H9 (cell line): Measurements from ENCODE around the gene ATG14. TPM values are rescaled to one million over a fixed set of nuclear protein-coding genes. Genes with fewer than 3 reads are reported as not detected.
A peak's percentile ranks its signal among the peaks of the same experiment; 100 is the strongest.

Experiments
- DNase-seq: peaks from one replicate; pipeline ENCODE4 v3.0.0-alpha.2; 2017
- H2AFZ ChIP-seq: one replicate; pipeline ENCODE4 v1.6.1; 2013; ENCODE audit warnings: mild to moderate bottlenecking, low read length, control low read depth, moderate library complexity
- H2AK5ac ChIP-seq: 2 replicates; pipeline ENCODE4 v1.6.1; 2013; ENCODE audit warnings: low read length, control low read depth, mixed read lengths; ENCODE audit not compliant: insufficient read length
- H2BK120ac ChIP-seq: one replicate; pipeline ENCODE4 v1.6.1; 2013; ENCODE audit warnings: low read depth, mild to moderate bottlenecking, low read length, control low read depth, inconsistent platforms; ENCODE audit not compliant: poor library complexity, severe bottlenecking
- H2BK12ac ChIP-seq: 2 replicates; pipeline ENCODE4 v1.6.1; 2013; ENCODE audit warnings: low read length, control low read depth, mixed read lengths, low read depth; ENCODE audit not compliant: insufficient read length
- H2BK15ac ChIP-seq: 2 replicates; pipeline ENCODE4 v1.6.1; 2013; ENCODE audit warnings: low read depth, low read length, control low read depth
- H2BK20ac ChIP-seq: one replicate; pipeline ENCODE4 v1.6.1; 2013; ENCODE audit warnings: low read depth, mild to moderate bottlenecking, low read length, control low read depth, inconsistent platforms; ENCODE audit not compliant: poor library complexity, severe bottlenecking
- H2BK5ac ChIP-seq: 2 replicates; pipeline ENCODE4 v1.6.1; 2013; ENCODE audit warnings: low read length, control low read depth, mixed read lengths; ENCODE audit not compliant: insufficient read length
- H3K14ac ChIP-seq: 2 replicates; pipeline ENCODE4 v1.6.1; 2013; ENCODE audit warnings: low read length, control low read depth; ENCODE audit not compliant: insufficient read depth
- H3K18ac ChIP-seq: 2 replicates; pipeline ENCODE4 v1.6.1; 2013; ENCODE audit warnings: low read depth, mild to moderate bottlenecking, mixed read lengths, low read length, control low read depth; ENCODE audit not compliant: insufficient read length
- H3K23ac ChIP-seq: 2 replicates; pipeline ENCODE4 v1.6.1; 2013; ENCODE audit warnings: low read length, control low read depth, mixed read lengths, low read depth; ENCODE audit not compliant: insufficient read length
- H3K23me2 ChIP-seq: 2 replicates; pipeline ENCODE4 v1.6.1; 2013; ENCODE audit warnings: low read depth, mild to moderate bottlenecking, mixed read lengths, low read length, control low read depth; ENCODE audit not compliant: insufficient read length, poor library complexity, severe bottlenecking
- H3K27ac ChIP-seq: 2 replicates; pipeline ENCODE4 v1.5.1; 2013; ENCODE audit warnings: low read length, control low read depth, mixed read lengths, low read depth; ENCODE audit not compliant: insufficient read length
- H3K27me3 ChIP-seq: 2 replicates; pipeline ENCODE4 v1.6.1; 2013; ENCODE audit warnings: low read length, control low read depth, inconsistent platforms; ENCODE audit not compliant: insufficient read depth
- H3K4ac ChIP-seq: 2 replicates; pipeline ENCODE4 v1.6.1; 2013; ENCODE audit warnings: low read depth, mild to moderate bottlenecking, control low read depth, inconsistent platforms, low read length, moderate library complexity
- H3K4me1 ChIP-seq: 2 replicates; pipeline ENCODE4 v1.6.1; 2013; ENCODE audit warnings: low read length, control low read depth, inconsistent platforms; ENCODE audit not compliant: insufficient read depth
- H3K4me2 ChIP-seq: 2 replicates; pipeline ENCODE4 v1.6.1; 2013; ENCODE audit warnings: low read length, control low read depth, mixed read lengths; ENCODE audit not compliant: insufficient read length, insufficient read depth
- H3K56ac ChIP-seq: 2 replicates; pipeline ENCODE4 v1.6.1; 2013; ENCODE audit warnings: low read depth, mild to moderate bottlenecking, mixed read lengths, low read length, control low read depth; ENCODE audit not compliant: insufficient read length
- H3K79me1 ChIP-seq: 2 replicates; pipeline ENCODE4 v1.6.1; 2013; ENCODE audit warnings: low read depth, mild to moderate bottlenecking, moderate library complexity, low read length, control low read depth, inconsistent platforms; ENCODE audit not compliant: insufficient read depth, poor library complexity, severe bottlenecking
- H3K79me2 ChIP-seq: 2 replicates; pipeline ENCODE4 v1.6.1; 2013; ENCODE audit warnings: low read length, control low read depth, inconsistent platforms; ENCODE audit not compliant: insufficient read depth
- H3K9ac ChIP-seq: 2 replicates; pipeline ENCODE4 v1.6.1; 2013; ENCODE audit warnings: low read length, control low read depth, mixed read lengths; ENCODE audit not compliant: insufficient read length; ENCODE audit errors: extremely low read depth
- H3K9me3 ChIP-seq: one replicate; pipeline ENCODE4 v1.6.1; 2013; ENCODE audit warnings: low read depth, low read length, inconsistent platforms; ENCODE audit not compliant: control insufficient read depth
- H3T11ph ChIP-seq: one replicate; pipeline ENCODE4 v1.6.1; 2013; ENCODE audit warnings: mild to moderate bottlenecking, low read length, control low read depth, inconsistent platforms
- H4K20me1 ChIP-seq: one replicate; pipeline ENCODE4 v1.6.1; 2013; ENCODE audit not compliant: control insufficient read depth, insufficient read length, insufficient read depth
- H4K5ac ChIP-seq: 2 replicates; pipeline ENCODE4 v1.6.1; 2013; ENCODE audit warnings: low read depth, mild to moderate bottlenecking, mixed read lengths, low read length, control low read depth; ENCODE audit not compliant: insufficient read length
- H4K8ac ChIP-seq: replicated peaks from 2 replicates; pipeline ENCODE4 v1.6.1; 2013; ENCODE audit warnings: low read length, control low read depth, mixed read lengths, low read depth; ENCODE audit not compliant: insufficient read length
- H4K91ac ChIP-seq: 2 replicates; pipeline ENCODE4 v1.6.1; 2013; ENCODE audit warnings: low read depth, mild to moderate bottlenecking, moderate library complexity, mixed read lengths, low read length, control low read depth; ENCODE audit not compliant: insufficient read length
- H3K27ac Mint-ChIP-seq, 3 experiments: 2 replicates in 2 of 3; 3 replicates in 1 of 3; pipeline ENCODE4 v1.8.0; 2020 to 2021; ENCODE audit warnings: mixed read lengths in 3 of 3, mild to moderate bottlenecking in 1 of 3, moderate library complexity in 1 of 3
- H3K27me3 Mint-ChIP-seq: 2 replicates; pipeline ENCODE4 v1.8.0; 2021; ENCODE audit warnings: low read depth, mild to moderate bottlenecking, moderate library complexity, mixed read lengths
- H3K36me3 Mint-ChIP-seq, 3 experiments: 2 replicates in 2 of 3; 3 replicates in 1 of 3; pipeline ENCODE4 v1.8.0; 2020 to 2021; ENCODE audit warnings: low read depth in 3 of 3, mixed read lengths in 3 of 3; ENCODE audit not compliant: insufficient read depth in 1 of 3
- H3K4me1 Mint-ChIP-seq, 2 experiments: 2 replicates each; pipeline ENCODE4 v1.8.0; 2020; ENCODE audit warnings: mixed read lengths in 2 of 2
- H3K4me3 Mint-ChIP-seq, 2 experiments: 2 replicates in 1 of 2; 3 replicates in 1 of 2; pipeline ENCODE4 v1.8.0; 2020 to 2021; ENCODE audit warnings: mild to moderate bottlenecking in 2 of 2, mixed read lengths in 2 of 2, moderate library complexity in 1 of 2
- H3K9me3 Mint-ChIP-seq, 2 experiments: 2 replicates in 1 of 2; 3 replicates in 1 of 2; pipeline ENCODE4 v1.8.0; 2020; ENCODE audit warnings: mild to moderate bottlenecking in 2 of 2, mixed read lengths in 2 of 2, moderate library complexity in 1 of 2
- WGBS: extraction: QIAGEN DNeasy Blood & Tissue Kit; methylation state at CpG from one replicate; pipeline ENCODE4 v1.1.7; 2013; ENCODE audit warnings: missing lambda C conversion rate, low lambda C conversion rate, mixed read lengths; ENCODE audit not compliant: insufficient read length; ENCODE audit errors: extremely low coverage; 5-methylcytosine and 5-hydroxymethylcytosine counted together
- total RNA-seq: library from RNA; stranded (reverse); gene quantifications from 2 replicates; pipeline ENCODE4 v1.2.1, GENCODE V29; 2021
- TF ChIP-seq, protein P1 (sequence below): fragments of 200-600 bp; sonication (generic); conservative IDR thresholded peaks from 3 replicates; pipeline ENCODE4 v1.8.0; 2021; ENCODE audit warnings: antibody characterized with exemption, mild to moderate bottlenecking

Gene ATG14
- total RNA-seq, 1 experiment from 2014 or later, result 13.6 TPM

DNA sequence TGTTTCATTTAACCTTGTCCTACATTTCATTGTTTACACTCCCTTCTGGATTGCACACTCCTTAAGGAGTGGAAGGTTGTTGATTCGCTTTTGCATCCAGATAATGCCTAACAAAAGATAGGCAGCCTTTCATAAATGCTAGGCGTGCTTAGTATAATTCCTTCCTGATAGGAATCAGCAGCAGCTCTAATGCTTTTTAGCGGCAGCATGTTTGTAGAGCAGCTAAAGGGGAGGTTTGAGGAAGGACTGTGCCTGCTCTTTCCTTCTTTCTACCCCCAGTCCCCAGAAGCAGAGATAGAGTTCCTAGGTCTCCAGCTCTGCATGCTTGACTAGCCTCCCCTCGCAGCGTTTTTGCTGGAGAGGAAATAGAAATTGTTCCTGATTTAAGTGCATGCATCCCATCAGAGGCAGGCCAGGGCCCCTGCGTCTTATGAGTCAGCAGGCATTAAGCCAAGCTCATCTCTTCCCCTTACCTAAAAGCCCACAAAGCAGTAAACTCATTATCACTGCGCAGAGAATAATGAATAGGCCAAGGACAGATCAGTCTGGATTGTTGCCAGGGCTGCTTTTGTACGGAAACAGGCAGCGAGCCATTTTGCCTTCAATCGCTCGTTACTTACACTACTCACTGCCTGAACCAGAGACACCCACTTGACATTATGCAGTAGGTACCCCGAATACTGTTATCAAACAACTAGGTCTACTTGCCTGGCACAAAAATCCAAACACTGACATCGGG lies 42.8 kb upstream of the ATG14 start:
- Histone ChIP-seq H4K5ac (no peak overlapping the region), H3K4me2 (no peak overlapping the region), H3K9ac (no peak overlapping the region), H4K8ac (no peak overlapping the region), H2BK5ac (no peak overlapping the region), H3T11ph (no peak overlapping the region), H2BK15ac (no peak overlapping the region), H2BK12ac (no peak overlapping the region), H4K20me1 (no peaks in the 10 kb centered on the region), H4K91ac (no peak overlapping the region), H3K23ac (no peak overlapping the region), H3K79me2 (no peaks in the 10 kb centered on the region), H3K4me1 (no peaks in the 10 kb centered on the region), H2AFZ (no peak overlapping the region), H2BK120ac (no peak overlapping the region), H3K27me3 (no peaks in the 10 kb centered on the region), H3K23me2 (no peaks in the 10 kb centered on the region), H2AK5ac (no peak overlapping the region), H3K9me3 (no peaks in the 10 kb centered on the region), H3K18ac (no peak overlapping the region), H3K4ac (no peak overlapping the region), H3K27ac (no peak overlapping the region), H2BK20ac (no peak overlapping the region), H3K79me1 (no peaks in the 10 kb centered on the region), H3K14ac (no peak overlapping the region), H3K56ac (no peak overlapping the region)
- Mint-ChIP-seq H3K4me3 (no peak overlapping the region), H3K36me3 (peaks cover 0 to 5% (median 2%) of the 10 kb centered on the region in 3 experiments; a peak in 2 of 7 replicates), H3K27me3 (peaks cover 7% of the 10 kb centered on the region; the same call in 1 of the 2 replicates), H3K9me3 (peaks cover 3 to 4% of the 10 kb centered on the region in 2 experiments; a peak in 2 of 5 replicates), H3K27ac (peak overlapping the region in 1 of 3 experiments; percentile 40; a peak in 1 of 7 replicates), H3K4me1 (peaks cover 15 to 17% of the 10 kb centered on the region in 2 experiments)
- DNase-seq, result no peak
- WGBS, result no CpG with 5 or more reads among the region's 13 CpGs
- TF ChIP-seq, protein P1, sequence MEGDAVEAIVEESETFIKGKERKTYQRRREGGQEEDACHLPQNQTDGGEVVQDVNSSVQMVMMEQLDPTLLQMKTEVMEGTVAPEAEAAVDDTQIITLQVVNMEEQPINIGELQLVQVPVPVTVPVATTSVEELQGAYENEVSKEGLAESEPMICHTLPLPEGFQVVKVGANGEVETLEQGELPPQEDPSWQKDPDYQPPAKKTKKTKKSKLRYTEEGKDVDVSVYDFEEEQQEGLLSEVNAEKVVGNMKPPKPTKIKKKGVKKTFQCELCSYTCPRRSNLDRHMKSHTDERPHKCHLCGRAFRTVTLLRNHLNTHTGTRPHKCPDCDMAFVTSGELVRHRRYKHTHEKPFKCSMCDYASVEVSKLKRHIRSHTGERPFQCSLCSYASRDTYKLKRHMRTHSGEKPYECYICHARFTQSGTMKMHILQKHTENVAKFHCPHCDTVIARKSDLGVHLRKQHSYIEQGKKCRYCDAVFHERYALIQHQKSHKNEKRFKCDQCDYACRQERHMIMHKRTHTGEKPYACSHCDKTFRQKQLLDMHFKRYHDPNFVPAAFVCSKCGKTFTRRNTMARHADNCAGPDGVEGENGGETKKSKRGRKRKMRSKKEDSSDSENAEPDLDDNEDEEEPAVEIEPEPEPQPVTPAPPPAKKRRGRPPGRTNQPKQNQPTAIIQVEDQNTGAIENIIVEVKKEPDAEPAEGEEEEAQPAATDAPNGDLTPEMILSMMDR, result no peak
